ENCODE measurements around the gene NDFIP1. TPM values are rescaled to one million over a fixed set of nuclear protein-coding genes. Genes with fewer than 3 reads are reported as not detected.

The NDFIP1 gene
- total and polyA plus RNA-seq, 10 of the 15 experiments (the other 5 are each of a cell fraction or from before 2014, with no cell fraction given) = 0.08 to 2.7 (median 0.92) TPM

DNA sequence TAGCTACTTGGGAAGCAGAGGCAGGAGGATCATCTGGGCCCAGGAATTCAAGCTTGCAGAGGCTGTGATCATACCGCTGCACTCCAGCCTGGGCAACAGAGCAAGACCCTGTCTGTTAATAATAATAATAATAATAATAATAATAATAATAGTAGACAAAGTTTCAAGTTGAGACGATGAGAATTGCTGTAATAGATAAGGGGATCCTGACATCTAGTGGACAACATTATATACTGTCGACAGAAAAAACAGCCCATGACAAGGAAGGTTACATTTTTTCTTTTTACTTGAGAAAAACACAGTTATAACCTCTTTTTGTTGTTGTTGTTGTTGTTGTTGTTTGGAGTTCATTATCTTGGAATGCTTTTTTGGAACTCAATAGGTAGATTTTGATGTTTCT is 35.3 kb downstream of the NDFIP1 start (continued):
- TF ChIP-seq, protein P1, sequence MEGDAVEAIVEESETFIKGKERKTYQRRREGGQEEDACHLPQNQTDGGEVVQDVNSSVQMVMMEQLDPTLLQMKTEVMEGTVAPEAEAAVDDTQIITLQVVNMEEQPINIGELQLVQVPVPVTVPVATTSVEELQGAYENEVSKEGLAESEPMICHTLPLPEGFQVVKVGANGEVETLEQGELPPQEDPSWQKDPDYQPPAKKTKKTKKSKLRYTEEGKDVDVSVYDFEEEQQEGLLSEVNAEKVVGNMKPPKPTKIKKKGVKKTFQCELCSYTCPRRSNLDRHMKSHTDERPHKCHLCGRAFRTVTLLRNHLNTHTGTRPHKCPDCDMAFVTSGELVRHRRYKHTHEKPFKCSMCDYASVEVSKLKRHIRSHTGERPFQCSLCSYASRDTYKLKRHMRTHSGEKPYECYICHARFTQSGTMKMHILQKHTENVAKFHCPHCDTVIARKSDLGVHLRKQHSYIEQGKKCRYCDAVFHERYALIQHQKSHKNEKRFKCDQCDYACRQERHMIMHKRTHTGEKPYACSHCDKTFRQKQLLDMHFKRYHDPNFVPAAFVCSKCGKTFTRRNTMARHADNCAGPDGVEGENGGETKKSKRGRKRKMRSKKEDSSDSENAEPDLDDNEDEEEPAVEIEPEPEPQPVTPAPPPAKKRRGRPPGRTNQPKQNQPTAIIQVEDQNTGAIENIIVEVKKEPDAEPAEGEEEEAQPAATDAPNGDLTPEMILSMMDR (IDR thresholded peaks at IDR 0.05 in 2 of 3, conservative IDR thresholded peaks at IDR 0.05 in 1 of 3; ENCODE audit: control insufficient read depth in 2 of 3, extremely low read depth in 1 of 3, insufficient read depth in 1 of 3, low read depth in 3 of 3, low read length in 3 of 3) = peak; percentile 31 to 57 (median 46); a peak in 4 of 6 replicates
- TF ChIP-seq ZSCAN29 (IDR thresholded peaks at IDR 0.05) = no peak
- TF ChIP-seq CBX3 (IDR thresholded peaks at IDR 0.05; ENCODE audit: borderline replicate concordance, low read depth) = no peak
- TF ChIP-seq, protein P2, sequence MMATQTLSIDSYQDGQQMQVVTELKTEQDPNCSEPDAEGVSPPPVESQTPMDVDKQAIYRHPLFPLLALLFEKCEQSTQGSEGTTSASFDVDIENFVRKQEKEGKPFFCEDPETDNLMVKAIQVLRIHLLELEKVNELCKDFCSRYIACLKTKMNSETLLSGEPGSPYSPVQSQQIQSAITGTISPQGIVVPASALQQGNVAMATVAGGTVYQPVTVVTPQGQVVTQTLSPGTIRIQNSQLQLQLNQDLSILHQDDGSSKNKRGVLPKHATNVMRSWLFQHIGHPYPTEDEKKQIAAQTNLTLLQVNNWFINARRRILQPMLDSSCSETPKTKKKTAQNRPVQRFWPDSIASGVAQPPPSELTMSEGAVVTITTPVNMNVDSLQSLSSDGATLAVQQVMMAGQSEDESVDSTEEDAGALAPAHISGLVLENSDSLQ (IDR thresholded peaks at IDR 0.05) = no peak
- TF ChIP-seq WRNIP1 (IDR thresholded peaks at IDR 0.05; ENCODE audit: borderline replicate concordance, low read depth, low read length) = no peak
- TF ChIP-seq TCF3 (IDR thresholded peaks at IDR 0.05; ENCODE audit: borderline replicate concordance, insufficient read depth, low read depth, low read length) = no peak
- no peak for TF ChIP-seq HCFC1 (IDR thresholded peaks at IDR 0.05; ENCODE audit: low read length)
- TF ChIP-seq, protein P3, sequence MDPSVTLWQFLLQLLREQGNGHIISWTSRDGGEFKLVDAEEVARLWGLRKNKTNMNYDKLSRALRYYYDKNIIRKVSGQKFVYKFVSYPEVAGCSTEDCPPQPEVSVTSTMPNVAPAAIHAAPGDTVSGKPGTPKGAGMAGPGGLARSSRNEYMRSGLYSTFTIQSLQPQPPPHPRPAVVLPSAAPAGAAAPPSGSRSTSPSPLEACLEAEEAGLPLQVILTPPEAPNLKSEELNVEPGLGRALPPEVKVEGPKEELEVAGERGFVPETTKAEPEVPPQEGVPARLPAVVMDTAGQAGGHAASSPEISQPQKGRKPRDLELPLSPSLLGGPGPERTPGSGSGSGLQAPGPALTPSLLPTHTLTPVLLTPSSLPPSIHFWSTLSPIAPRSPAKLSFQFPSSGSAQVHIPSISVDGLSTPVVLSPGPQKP (IDR thresholded peaks at IDR 0.05; ENCODE audit: low read depth, low read length) = no peak
- TF ChIP-seq SMC3 (IDR thresholded peaks at IDR 0.05; ENCODE audit: borderline replicate concordance, low read length) = peak; percentile 53; the same call in 1 of the 2 replicates
- TF ChIP-seq, protein P4, sequence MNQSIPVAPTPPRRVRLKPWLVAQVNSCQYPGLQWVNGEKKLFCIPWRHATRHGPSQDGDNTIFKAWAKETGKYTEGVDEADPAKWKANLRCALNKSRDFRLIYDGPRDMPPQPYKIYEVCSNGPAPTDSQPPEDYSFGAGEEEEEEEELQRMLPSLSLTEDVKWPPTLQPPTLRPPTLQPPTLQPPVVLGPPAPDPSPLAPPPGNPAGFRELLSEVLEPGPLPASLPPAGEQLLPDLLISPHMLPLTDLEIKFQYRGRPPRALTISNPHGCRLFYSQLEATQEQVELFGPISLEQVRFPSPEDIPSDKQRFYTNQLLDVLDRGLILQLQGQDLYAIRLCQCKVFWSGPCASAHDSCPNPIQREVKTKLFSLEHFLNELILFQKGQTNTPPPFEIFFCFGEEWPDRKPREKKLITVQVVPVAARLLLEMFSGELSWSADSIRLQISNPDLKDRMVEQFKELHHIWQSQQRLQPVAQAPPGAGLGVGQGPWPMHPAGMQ (IDR thresholded peaks at IDR 0.05; ENCODE audit: borderline replicate concordance) = no peak

Measured in GM12878 (cell line).